Left renal cortex interstitium (tissue), 4 donors: Measurements from ENCODE around the gene TMEM63A. TPM values are rescaled to one million over a fixed set of nuclear protein-coding genes. Genes with fewer than 3 reads are reported as not detected.
A peak's percentile ranks its signal among the peaks of the same experiment; 100 is the strongest.
"Not testable (repeated sequence)": the region's sequence is repeated elsewhere in the genome, so short reads cannot be mapped to it uniquely, and the experiment has no call there.

ENCODE experiments used
- DNase-seq, 4 donors: peaks; one replicate each; pipeline ENCODE4 v3.0.0-alpha.2; 2013; ENCODE audit warnings: low read depth in 4 of 4, low spot score in 2 of 4, missing footprints in 1 of 4
- polyA plus RNA-seq, 4 donors: library from polyadenylated mRNA; unstranded; fragments of 120-200 nt; gene quantifications; one replicate each; pipeline ENCODE4 v1.2.1, GENCODE V29; 2013; ENCODE audit not compliant: insufficient read length in 4 of 4

The TMEM63A gene
- polyA plus RNA-seq, 4 donors, result 35.5 to 92.6 (median 63.6) TPM

DNA sequence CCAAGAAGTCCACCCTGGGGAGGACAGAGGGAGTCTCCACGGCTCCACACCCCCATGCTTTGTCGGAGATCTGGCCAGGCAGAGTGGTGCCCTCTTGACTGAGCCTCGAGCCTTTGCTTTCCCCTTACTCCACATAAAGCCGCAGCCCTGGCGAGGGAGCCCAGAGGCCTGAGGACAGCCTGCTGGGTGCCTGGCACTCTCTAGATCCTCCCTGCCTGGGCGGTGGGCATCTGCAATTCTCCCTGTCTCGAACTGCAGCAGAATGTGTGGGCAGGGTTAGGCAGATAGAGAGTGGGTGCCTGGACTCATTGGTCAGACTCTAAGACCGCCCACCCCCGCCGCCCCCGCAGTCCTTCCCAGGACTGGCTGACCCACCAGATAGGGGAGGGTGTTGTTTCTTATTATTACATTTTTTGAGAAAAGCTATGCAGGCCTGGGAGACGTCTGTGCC is 58.3 kb downstream of the TMEM63A start:
- no peak for DNase-seq

DNA sequence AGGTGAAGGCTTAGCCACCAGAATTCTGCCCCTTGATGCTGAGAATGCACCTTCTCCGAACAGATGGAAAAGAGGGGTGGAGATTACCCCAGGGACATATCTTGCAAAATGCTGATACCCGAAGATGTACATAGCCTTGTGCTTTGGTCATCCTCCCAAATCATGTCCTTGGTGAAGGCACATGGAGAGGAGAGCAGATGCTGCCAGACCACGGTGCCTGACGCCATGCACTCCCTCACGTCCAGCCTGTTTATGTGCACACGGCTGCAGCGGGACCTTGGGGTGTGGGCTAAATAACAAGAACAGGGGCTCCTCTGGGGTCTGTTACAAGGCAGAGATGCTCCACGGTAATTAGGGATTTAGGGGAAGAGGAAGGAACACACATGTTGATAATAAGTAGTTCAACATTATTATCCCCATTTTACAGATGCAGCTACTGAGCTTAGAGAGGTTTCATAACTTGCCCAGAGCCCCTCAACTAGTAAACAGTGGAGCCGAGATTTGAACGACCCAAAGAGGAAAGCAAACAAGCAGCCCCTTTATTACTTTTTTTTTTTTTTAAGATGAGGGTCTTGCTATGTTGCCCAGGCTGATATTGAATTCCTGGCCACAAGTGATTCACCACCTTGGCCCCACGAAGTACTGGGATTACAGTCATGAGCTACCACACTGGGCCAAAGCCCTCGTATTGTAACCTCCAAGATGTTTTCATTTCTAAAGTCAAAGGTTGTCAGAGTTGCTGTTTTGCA is 59.4 kb downstream of the TMEM63A start:
- no peak for DNase-seq

DNA sequence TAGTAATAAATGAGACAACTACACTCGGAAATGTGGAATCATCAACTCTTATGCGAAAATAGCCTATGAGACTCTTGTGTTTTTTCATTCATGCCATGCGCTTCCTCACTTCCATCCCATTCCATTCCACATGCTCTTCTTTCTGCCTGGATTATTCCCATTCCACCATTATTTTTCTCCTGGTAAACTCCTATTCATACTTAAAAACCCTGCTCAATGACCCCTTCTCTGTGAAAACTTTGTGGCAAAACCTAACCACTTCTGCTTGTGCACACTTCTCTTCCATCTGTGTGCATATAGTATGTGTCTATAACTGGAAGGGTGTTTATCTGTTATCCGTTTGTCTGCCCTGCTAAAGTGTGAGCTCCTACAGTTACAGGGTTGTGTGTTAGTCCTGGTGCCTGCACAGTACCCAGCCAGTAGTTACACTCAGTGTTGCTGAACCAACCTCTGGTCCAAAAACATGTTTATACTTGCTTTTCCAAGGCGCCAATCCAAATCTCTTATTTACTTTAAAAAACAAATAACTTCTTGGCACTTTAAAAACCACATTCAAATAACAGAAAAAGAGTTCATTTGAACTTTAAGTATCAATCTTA is 61.6 kb downstream of the TMEM63A start:
- DNase-seq, result no peak

DNA sequence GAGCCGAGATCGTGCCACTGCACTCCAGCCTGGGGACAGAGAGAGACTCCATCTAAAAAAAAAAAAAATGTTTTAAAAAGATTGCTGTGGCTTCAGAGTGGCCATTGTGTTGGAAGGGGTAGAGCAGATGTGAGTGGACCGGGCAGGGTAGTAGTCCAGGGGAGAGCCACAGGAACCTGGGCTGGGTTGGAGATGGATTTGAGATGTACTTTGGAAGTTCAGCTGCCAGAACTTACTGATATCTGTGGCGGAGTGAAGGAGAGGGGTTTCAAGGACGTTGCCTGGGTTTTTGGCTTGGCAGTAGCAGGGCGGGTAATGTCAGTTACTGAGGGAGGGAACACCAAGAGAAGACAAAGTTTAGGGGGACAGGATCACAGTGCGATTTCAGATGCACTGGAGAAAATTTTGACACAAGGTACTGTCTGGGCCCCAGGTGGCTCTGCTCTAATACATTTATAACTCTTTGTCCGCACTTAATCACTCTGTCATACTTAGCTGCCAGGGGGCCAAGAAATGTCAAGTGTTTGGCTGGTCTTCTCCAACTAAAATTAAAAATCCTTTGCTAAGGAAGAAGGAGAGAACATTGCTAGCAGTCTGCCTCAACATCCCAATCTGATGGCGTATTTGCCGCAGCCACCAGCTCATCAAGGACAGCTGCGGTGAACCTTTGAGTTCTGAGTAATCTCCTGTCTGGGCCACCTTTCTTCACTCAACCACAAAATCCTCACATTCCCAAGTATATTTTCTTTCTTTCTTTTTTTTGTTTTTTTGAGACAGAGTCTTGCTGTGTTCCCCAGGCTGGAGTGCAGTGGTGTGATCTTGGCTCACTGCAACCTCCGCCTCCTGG is 62.6 kb downstream of the TMEM63A start:
- DNase-seq, result no peak

DNA sequence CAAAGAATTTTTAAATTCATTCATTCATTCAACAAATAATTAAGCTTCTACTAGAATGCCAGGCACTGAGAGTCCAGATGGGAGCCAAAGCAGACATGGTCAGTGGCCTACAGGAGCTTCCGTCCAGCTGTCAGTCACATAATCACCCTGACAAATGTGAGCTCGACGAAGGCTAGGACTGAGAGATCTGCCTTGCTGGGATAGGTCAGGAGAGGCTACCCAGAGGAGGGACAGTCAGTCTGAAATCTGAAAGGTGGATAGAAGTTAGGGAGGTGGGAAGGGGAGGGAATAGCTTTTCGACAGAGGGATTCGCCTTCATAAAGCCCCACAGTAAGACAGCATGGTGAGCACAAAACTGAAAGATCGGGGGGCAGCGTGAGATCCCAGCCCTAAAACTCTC is 64.0 kb downstream of the TMEM63A start:
- DNase-seq, result no peak

DNA sequence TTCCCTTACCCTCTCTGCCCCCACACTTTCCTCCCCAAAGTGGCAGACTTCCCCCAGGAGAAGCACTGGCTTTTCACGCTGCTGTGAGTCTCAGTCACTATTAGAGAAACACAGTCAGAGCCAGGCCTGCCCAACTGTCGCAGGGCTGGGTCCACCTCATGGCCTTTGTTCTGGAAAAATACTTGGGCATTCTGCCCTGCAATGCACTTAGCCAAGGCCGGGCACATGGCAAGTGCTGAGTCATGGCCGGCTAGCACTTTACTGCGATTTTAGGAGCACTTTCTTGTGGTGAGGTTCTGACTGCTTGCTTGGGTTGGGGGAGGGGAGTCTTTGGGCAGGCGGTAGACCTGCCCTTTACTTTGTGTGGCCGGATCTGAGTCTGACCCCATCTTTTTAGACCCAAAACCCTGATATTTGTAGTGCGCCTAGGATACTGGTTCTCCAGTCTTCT is 64.5 kb downstream of the TMEM63A start:
- no peak for DNase-seq

DNA sequence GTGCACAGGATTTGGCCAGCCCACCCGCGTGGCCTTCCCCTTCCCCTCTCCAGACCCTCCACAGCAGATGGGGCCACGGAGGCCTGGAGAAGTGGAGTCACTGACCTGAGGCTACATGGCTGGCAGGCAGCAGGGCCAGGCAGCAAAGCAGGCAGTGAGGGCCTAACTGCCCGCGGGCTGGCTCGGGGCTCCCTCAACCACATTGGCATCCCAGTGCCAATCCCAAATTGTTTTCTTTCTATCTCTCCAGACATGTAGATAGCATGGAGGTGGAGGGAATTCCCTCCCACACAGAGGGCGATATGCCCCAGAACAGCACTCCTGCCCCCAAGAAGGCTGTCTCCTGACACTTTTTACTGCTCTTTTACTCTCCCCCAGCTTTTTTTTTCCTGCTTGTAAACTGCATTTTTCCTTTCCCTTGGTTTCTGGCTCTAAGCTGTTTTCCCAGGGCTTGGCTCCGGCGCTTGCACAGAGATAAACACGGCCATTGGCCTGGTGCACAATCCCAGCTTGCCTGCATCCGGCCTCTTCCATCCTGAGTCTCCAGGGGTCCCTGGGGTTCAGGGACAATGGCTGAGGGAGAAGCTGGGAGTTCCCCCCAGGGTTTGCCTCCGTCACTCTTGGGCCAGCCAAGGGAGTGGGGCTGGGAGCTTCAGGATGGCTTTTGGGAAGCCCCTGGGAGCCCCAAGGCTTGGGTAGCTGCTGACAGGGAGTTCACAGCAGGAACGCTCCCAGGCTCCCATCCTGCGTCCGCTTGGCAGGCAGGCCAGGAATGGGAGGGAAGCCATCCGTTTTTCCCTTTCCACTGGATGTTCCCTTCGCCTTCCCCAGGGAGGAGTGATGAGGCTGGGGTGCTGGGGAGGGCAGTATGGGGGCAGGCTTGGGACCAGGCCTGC is 65.3 kb downstream of the TMEM63A start:
- DNase-seq, result no peak

DNA sequence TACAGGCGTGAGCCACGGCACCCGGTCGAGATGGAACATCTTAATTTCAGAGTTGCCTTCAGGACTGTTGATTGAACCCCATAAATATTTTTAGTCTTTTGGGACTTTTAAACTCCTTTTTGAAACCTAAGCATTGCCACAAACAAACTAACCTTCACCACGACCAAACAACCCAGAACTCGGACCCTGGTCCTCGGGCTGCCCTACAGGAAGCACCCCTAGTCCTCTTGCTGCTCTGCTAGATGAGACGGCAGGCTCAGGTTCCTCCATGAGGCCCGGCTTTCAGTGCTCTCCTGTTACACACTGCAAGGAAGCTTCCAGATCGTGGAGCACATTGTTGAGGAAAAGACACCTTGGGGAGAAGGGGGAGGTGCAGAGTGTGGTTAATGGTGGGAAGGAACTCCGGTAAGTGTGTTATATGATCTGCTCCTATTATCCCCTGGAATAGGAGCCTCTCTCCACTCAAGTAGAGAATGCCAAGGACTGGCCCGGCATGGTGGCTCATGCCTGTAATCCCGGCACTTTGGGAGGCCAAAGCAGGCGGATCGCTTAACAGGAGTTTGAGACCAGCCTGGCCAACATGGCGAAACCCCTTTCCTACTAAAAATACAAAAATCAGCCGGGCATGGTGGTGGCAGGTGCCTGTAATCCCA is 66.5 kb downstream of the TMEM63A start:
- DNase-seq, result no peak

DNA sequence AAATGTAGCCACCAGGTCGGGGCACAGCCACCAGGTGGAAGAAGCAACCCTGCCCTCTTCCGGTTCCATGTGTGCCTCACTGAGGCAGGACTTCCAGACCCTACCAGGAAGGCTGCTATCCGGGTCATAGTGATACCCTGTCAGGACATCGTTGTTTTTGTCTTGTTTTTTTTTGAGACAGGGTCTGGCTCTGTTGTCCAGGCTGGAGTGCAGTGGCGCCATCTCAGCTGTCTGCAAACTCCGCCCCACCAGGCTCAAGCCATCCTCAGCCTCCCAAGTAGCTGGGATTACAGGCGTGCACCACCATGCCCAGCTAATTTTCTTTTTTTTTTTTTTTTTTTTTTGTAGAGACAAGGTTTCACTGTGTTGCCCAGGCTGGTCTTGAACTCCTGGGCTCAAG is 67.1 kb downstream of the TMEM63A start:
- not testable (repeated sequence) for DNase-seq

DNA sequence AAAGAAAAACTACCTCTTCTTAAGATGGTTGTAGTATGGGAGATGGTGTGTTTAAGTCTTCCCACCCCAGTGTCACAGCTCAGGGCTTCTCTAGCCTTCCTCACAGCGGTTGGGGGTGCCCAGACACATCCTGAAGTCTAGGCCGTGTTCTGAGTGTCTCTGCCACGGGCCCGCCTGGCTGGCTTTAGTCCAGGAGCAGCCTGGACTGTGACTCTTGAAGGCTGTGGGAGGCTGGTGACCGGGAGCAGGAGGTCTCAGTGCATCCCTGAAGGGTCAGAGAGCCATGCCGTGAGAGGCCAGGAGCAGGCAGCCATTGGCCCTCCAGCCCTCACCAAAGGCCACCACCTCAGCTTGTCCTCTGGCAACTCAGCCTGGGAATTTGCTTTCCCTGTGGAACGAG is 67.8 kb downstream of the TMEM63A start:
- no peak for DNase-seq

DNA sequence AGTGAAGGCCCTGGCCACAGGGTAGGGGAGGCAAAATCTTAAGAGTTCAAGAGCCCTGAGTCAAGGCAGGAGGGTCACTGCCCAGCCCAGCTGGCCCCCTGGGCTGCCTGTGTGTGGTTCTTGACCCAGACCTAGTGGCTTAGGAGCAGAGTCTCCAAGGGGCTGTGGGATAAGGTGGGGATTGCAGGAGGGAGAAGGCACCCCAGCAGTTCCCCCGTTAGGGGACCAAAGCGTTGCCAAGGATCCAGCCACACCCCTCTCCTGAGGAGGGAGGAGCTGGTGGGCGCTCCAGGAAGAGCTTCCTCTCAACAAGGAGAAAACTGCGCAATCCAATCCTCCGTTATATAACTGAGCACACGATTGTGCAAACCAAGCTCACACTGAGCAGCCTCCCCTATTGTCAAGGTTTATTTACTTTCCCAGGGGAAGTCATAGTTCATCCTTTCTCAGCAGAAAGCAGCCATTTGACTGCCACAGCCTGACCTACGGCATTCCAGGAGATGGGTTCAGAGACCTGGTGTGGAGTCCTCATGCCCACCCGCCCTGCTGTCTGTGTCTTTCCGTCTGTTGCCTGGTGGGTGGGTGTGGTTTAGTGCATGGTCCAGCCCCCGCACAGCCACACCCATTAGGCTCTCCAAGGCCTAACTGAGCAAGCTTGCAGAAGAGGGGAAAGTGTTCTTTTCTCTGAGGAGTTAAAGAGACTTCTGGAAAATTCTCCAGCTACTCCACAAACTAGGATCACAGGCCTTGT is 68.8 kb downstream of the TMEM63A start:
- no peak for DNase-seq

DNA sequence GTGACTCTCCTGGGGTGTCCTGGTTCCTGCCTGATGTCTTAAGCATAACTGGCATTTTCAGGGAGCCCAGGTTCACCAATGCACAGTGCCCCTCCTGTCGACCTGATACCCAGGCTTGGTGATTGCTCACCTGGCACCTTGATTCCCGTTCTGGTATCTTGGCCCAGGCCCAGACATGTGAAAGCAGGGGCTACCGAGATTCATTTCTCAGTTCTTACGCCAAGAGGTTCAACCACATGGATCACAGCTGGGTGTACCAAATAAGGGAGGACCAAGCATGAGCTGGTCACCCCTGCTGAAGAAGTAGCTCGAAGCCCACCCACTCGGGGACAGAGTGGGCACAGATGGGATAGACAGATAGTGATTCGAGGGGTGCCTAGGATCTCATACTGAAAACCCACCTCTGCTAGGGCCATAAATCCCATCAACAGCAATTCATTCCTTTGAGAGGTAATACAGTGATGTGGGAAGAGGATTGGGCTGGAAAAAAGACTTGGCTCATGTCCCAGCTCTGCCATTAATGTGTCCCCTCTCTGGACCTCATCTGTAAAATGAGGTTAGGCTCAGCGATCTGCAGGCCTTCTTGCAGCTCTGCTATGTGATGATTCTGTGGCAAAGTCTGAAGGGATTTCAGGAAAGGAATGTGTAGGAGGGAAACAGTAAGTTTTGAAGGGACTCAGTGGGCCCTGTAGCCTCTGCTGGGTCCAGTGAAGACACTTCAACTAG is 69.5 kb downstream of the TMEM63A start:
- no peak for DNase-seq

DNA sequence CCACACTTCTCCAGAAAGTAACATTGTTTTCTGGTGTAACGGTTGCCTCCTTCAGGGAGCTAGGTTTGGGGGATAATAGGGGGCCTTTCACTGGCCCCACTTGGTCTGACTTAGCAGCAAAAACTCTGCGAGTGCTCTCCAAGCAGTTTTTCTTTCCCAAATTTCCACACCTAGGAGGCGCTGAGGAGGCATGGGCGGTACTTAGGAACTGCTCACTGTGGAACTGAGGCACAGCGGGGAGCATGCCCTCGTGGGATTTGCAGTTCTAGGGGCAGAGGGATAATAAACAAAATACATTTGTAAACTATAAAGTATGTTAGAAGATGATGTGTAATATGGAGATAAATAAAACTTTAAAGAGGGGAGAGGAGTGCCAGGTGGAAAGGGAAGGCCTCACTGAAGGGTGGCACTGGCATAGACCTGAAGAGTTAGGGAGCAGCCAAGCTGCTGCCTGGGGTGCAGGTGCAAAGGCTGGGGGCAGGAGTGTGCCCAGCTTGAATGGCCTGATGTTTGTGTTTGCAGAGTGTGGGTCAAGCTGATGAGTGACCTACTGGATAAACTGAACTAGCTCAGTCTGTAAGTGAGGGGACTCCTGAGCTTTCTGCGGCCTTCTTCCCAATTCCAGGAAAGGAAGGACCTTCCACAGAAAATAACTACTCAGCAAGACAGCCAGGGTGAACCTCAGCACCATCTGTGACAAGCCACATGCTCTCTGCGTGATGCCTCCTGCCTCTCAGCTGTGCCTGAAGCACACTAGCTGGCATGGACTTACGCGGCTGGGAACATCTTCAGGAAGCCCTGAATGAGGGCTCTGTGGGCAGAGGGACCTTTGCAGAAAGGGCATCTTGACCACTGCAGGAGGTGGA is 70.3 kb downstream of the TMEM63A start:
- DNase-seq, result no peak

DNA sequence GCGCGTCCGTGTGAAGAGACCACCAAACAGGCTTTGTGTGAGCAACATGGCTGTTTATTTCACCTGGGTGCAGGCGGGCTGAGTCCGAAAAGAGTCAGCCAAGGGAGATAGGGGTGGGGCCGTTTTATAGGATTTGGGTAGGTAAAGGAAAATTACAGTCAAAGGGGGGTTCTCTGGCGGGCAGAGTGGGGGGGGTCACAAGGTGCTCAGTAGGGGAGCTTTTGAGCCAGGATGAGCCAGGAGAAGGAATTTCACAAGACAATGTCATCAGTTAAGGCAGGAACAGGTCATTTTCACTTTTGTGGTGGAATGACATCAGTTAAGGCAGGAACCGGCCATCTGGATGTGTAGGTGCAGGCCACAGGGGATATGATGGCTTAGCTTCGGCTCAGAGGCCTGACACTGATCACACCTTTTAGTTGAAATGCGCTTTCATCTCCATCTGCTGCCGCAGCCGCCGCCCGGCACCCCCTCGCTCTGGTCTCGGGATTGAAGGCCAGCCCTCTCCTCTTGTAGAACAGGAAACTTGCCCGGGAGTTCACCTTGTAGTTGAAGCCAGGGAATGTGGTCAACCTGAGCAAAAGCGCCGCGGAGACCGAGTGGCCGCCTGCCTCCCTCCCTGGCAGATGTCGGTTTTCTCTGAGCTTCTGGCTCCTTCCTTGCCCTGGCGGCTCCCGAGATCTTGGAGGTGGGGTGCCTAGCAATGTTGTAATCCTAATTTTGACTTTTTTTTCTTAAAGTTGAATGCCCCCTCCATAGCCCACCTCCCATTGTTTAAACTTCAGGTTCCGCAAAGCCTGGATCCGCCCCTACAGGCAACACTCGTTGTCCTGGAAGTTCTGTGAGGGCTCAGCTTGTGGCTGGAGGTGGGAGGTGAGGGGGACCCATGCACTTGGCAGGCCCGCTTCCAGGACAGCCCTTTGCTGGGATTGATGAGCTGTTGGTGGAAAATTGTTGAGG is 71.3 kb downstream of the TMEM63A start:
- not testable (repeated sequence) for DNase-seq

DNA sequence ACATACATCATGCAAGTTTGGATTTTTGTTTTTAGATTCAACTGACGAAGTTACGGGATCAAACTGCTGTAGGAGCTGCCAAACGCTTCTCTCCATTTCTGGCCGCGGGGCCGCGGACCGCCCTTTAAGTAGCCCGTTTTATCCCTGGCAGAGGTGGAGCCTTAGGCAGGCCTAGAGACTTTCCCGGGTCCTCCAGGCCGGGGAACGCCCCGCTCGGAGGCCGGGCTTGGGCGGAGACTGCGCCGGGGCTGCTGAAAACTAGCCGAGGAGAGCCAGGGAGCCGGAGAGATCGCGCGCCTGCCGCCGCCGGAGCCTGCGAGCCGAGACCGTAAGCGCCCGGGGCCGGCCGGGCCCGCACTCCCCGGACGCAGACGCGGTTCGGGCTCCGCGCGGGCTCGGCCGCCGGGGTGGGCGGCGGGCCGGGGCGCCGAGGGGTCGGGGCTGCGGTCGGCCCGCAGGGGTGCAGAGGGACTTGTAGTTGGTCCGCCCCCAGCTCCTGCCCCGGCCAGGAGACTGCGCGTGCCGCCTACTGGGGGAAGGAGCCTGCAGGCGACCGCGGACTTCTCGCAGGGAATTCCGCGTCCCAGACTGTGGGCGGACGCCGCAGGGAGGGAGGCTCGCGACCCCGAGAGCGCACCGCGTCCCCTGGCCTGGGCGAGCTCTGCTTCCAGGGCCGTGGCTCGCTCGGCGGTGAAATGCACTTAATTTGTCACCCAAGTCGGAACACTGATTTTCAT is 72.2 kb downstream of the TMEM63A start, which contains the start of gene EPHX1:
Gene EPHX1 (plus strand): TSS at position 283 of the 737 bp plus-strand sequence. CDS start 18,606 bp downstream, outside the sequence.
- DNase-seq, result peak in 2 of 4 donors; percentile 60 to 78
